Measurements from ENCODE around the gene MAGEF1. TPM values are rescaled to one million over a fixed set of nuclear protein-coding genes. Genes with fewer than 3 reads are reported as not detected.

Gene MAGEF1
- total and polyA plus RNA-seq, 2 of the 13 experiments (the other 11 are each of a cell fraction or from before 2014, with no cell fraction given), result 26.0 to 62.4 TPM

- H4K20me1 ChIP-seq (ENCODE audit: insufficient read depth, low read length), result no peaks in the 10 kb centered on the region
- H3K27ac ChIP-seq (ENCODE audit: extremely low read length, insufficient read depth, low read length), result no peak overlapping the region
- no peaks in the 10 kb centered on the region for H3K36me3 ChIP-seq (replicated peaks in 1 of 2; ENCODE audit: control insufficient read depth in 1 of 2, insufficient read depth in 2 of 2, low read length in 2 of 2)
- WGBS (ENCODE audit: low lambda C conversion rate), result 26% methylated on average over 4 of the region's 4 CpGs
- ATAC-seq (no peak), FAIRE-seq (no peak), DNase-seq (ENCODE audit: low spot score) (no peak)
- no peak overlapping the region for H3K4me3 ChIP-seq (replicated peaks in 1 of 3; ENCODE audit: insufficient read depth in 1 of 3, low read depth in 2 of 3, low read length in 3 of 3)
- in situ Hi-C loops (cut with HindIII; ENCODE audit: extremely low pct_ligation_motif_present, low pct_unique_long_range_greater_than_20kb) (no loop called here), intact Hi-C loops (cut with micrococcal nuclease; ENCODE audit: unreplicated experiment) (loop anchor here (5.0 kb wide), 1 partner anchor 83 kb away; no protein-coding TSS in a partner anchor)
- no peak overlapping the region for H3K9ac ChIP-seq (ENCODE audit: insufficient read depth, low read depth, low read length)
- no peaks in the 10 kb centered on the region for H3K79me2 ChIP-seq (ENCODE audit: insufficient read depth, low read length)
- no peak overlapping the region for H3K4me2 ChIP-seq (ENCODE audit: low read depth, low read length)
- no peak for TF ChIP-seq KLF12 (CRISPR knock-in tag; IDR thresholded peaks at IDR 0.05; ENCODE audit: borderline replicate concordance)
- TF ChIP-seq PRDM15 (CRISPR knock-in tag; IDR thresholded peaks at IDR 0.05), result no peak
- TF ChIP-seq KDM6A (CRISPR knock-in tag; IDR thresholded peaks at IDR 0.05; ENCODE audit: low read depth), result no peak
- no peak for TF ChIP-seq ZNF580 (CRISPR knock-in tag; IDR thresholded peaks at IDR 0.05; ENCODE audit: borderline replicate concordance, low read depth)
- no peak for TF ChIP-seq ZNF891 (CRISPR knock-in tag; IDR thresholded peaks at IDR 0.05)
- TF ChIP-seq CSRNP2 (CRISPR knock-in tag; conservative IDR thresholded peaks at IDR 0.05; ENCODE audit: low read depth), result no peak
- no peak for TF ChIP-seq SIN3A (IDR thresholded peaks at IDR 0.05; ENCODE audit: borderline replicate concordance, low read depth, low read length)
- TF ChIP-seq ZNF3 (CRISPR knock-in tag; IDR thresholded peaks at IDR 0.05), result no peak
- no peak for TF ChIP-seq ZNF20 (CRISPR knock-in tag; IDR thresholded peaks at IDR 0.05)
- TF ChIP-seq HHEX (CRISPR knock-in tag; IDR thresholded peaks at IDR 0.05), result no peak
- no peak for TF ChIP-seq GMEB2 (CRISPR knock-in tag; IDR thresholded peaks at IDR 0.05; ENCODE audit: low read depth)
- no peak for TF ChIP-seq TAF1 (CRISPR knock-in tag; IDR thresholded peaks at IDR 0.05)
- TF ChIP-seq ZNF224 (CRISPR knock-in tag; IDR thresholded peaks at IDR 0.05), result no peak
- TF ChIP-seq IRF1 (CRISPR knock-in tag; IDR thresholded peaks at IDR 0.05; ENCODE audit: low read depth), result no peak
- CTCF ChIA-PET (ENCODE audit: low intra/inter-chr PET ratio, low total read pairs), result no interaction called here
- BruUV-seq (replicated peaks), result no TSS peak
- POLR2A ChIA-PET, result interaction anchor here (1.9 kb wide), 1 partner anchor 17 kb away, joined by 5 read pairs; the partner anchor contains the start of gene MAGEF1
- H3K27me3 ChIP-seq (ENCODE audit: control insufficient read depth in 1 of 2, insufficient read depth in 2 of 2, low read length in 2 of 2), result peaks cover 3 to 45% of the 10 kb centered on the region in 2 experiments; a peak in 3 of 5 replicates
- no peak overlapping the region for H2AFZ ChIP-seq (ENCODE audit: low read length)
- H3K9me3 ChIP-seq (ENCODE audit: low read length), result no peaks in the 10 kb centered on the region
- H3K4me1 ChIP-seq (ENCODE audit: insufficient read depth, low read length), result 0 out of 2 replicates have a peak, but pooled peaks cover 6% of the 10 kb centered on the region
Measured at GRCh38 chr3:184694133-184694665, 17.7 kb downstream of the MAGEF1 start.
